ENCODE measurements around the gene NSG1.
"Not testable (repeated sequence)": the region's sequence is repeated elsewhere in the genome, so short reads cannot be mapped to it uniquely, and the experiment has no call there.

Gene NSG1

GRCh38 chr4:4456816-4457578 lies 70.1 kb downstream of the NSG1 start:
- DNase-seq (ENCODE audit: low read depth, low spot score), result no peak

GRCh38 chr4:4457803-4458553 lies 71.1 kb downstream of the NSG1 start:
- DNase-seq (ENCODE audit: low read depth, low spot score), result no peak
- H3K4me3 ChIP-seq (ENCODE audit: low read length), result no peak overlapping the region

More at GRCh38 chr4:4456816-4457578, 70.1 kb downstream of the NSG1 start:
- no peak overlapping the region for H3K4me3 ChIP-seq (ENCODE audit: low read length)

- no peak for DNase-seq (ENCODE audit: low read depth, low spot score)
These were observed 72.3 kb downstream of the NSG1 start for GRCh38 chr4:4459181-4459580.

GRCh38 chr4:4460759-4461158 lies 73.9 kb downstream of the NSG1 start:
- no peak overlapping the region for H3K4me3 ChIP-seq (ENCODE audit: low read length)
- DNase-seq (ENCODE audit: low read depth, low spot score), result no peak

More at GRCh38 chr4:4459181-4459580, 72.3 kb downstream of the NSG1 start:
- H3K4me3 ChIP-seq (ENCODE audit: low read length), result no peak overlapping the region

- no peak overlapping the region for H3K4me3 ChIP-seq (ENCODE audit: low read length)
- DNase-seq (ENCODE audit: low read depth, low spot score), result no peak
These were observed 74.3 kb downstream of the NSG1 start for GRCh38 chr4:4461178-4461577.

GRCh38 chr4:4461850-4462249 lies 74.9 kb downstream of the NSG1 start:
- peak; percentile 41 for DNase-seq (ENCODE audit: low read depth, low spot score)
- no peak overlapping the region for H3K4me3 ChIP-seq (ENCODE audit: low read length)

GRCh38 chr4:4462970-4463369 lies 76.1 kb downstream of the NSG1 start:
- H3K4me3 ChIP-seq (ENCODE audit: low read length), result no peak overlapping the region

GRCh38 chr4:4465238-4465637 lies 78.3 kb downstream of the NSG1 start:
- not testable (repeated sequence) for H3K4me3 ChIP-seq (ENCODE audit: low read length); DNase-seq (ENCODE audit: low read depth, low spot score)

More at GRCh38 chr4:4462970-4463369, 76.1 kb downstream of the NSG1 start:
- DNase-seq (ENCODE audit: low read depth, low spot score), result no peak

Data from Jurkat, Clone E6-1 (cell line).